Activated CD4-positive, alpha-beta T cell treated with anti-CD3 and anti-CD28 coated beads, Interleukin-2, amount 50 U/mL, for 1 hour (primary cell): ENCODE results near the gene PCBP3.
"Not testable (repeated sequence)": the region's sequence is repeated elsewhere in the genome, so short reads cannot be mapped to it uniquely, and the experiment has no call there.

Source experiments
- DNase-seq: peaks from one replicate; pipeline ENCODE4 v3.0.0-alpha.2; 2020

Gene PCBP3

DNA sequence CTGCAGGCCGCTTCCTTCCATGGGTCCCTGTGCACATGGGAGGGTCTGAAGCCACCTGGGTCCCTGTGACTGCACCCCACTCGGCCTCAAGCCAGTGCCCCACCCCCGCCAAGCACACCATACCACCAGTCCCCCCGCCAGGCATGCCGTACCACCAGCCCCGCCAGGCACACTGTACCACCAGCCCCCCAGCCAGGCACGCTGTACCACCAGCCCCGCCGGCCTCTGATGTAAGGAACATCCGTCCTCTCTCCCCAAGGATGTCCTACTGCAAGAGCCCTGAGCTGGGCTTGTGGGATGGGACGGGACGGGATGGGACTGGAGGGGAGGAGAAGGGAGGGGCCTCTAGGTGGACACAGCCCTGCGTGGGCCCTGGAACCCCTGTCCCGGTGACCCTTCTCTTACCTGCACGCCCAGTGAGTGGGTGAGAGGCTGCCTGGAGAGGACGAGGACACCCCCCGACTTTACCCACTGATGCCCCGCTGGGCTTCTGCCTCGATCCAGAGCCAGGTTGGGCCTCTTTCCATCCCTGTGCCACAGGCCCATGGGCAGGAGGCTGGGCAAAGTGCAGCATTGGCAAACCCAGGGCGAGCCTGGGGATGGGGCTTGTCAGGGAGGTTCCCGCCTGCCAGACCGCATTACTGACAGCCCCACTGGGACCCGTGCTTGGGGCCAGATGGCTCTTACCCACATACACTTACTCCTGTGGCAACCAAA, 297.3 kb downstream of the PCBP3 start:
- no peak for DNase-seq

DNA sequence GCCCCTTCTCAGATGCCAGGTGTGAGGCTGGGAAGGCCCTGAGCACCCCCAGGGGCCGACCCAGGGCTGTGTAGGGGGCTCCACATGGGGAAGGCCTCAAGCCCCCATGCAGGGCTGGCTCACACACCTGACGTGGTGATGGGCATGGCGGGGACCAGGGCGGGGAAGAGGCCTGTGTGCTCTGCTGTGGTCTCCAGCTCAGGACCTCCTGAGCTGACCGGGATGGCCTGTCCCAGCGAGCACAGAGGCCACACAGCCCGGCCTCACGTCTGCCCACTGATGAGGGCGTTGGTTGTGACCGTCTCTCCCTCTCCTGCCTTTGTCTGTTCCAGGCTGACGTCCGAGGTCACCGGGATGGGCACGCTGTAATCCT, 297.8 kb downstream of the PCBP3 start:
- DNase-seq: no peak

GRCh38 chr21:45941717-45942546, 298.4 kb downstream of the PCBP3 start:
- no peak for DNase-seq

DNA sequence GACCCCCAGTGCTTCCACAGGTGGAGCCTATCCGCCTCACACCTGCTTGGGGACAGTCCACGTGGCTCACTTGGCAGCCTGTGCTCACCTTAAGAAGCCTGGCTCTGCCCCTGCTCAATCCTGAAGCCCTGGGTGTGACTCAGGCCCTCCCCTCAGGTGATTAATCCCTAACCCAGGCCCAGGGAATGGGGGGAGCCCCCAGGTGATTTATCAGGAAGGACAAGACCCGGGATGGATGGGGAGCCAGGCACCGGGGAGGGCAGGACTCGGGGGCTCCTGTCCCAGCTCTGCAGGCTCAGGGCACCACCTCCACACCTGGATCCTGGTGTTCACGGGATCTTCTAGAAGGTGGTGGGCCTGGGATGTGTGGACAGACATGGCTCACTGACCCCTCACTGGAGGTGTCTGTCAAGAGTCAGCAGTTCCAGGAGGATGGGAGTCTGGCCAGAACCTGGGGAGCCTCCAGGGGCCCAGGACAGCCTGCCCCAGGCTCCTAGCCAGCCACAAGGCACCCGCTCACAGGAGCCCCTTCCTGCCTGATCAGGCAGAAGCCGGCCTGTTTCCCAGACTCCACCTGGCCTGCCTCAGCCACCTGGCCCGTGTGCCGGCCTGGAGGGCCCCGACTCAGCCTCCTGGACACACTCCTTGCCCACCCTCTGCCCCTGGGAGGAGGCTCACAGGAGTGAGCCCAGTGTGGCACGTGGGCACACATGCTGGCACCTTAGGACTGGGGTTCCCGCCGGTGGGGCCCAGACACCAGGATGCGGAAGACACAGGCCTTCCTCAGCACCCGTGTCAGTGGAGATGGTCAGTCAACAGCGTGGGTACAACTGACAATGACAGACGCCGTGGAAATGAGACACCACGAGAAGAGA, 299.5 kb downstream of the PCBP3 start:
- DNase-seq: no peak

- DNase-seq: no peak
Measured at GRCh38 chr21:45943630-45944540, 300.4 kb downstream of the PCBP3 start.

- DNase-seq: no peak
Measured at GRCh38 chr21:45944601-45945000, 301.1 kb downstream of the PCBP3 start.

GRCh38 chr21:45945066-45945867, 301.7 kb downstream of the PCBP3 start:
- DNase-seq: no peak

DNA sequence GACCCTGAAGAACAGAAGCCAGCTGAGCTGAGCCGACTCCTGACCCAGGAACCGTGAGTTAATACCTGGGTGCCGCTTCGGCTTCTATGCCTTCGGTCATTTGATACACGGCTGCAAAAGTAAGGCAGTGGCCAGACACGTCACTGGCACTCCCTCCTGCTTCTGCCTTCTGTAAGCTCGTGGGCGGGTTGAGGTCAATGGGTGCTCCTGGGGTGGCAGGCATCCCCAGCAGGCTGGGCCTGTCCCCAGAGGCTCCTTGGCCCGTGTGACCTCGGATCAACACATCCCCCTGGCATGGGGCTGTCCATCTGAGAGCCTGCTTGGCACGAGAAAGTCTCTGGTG, 302.3 kb downstream of the PCBP3 start:
- DNase-seq: no peak

GRCh38 chr21:45947296-45947695, 303.8 kb downstream of the PCBP3 start:
- DNase-seq: no peak

DNA sequence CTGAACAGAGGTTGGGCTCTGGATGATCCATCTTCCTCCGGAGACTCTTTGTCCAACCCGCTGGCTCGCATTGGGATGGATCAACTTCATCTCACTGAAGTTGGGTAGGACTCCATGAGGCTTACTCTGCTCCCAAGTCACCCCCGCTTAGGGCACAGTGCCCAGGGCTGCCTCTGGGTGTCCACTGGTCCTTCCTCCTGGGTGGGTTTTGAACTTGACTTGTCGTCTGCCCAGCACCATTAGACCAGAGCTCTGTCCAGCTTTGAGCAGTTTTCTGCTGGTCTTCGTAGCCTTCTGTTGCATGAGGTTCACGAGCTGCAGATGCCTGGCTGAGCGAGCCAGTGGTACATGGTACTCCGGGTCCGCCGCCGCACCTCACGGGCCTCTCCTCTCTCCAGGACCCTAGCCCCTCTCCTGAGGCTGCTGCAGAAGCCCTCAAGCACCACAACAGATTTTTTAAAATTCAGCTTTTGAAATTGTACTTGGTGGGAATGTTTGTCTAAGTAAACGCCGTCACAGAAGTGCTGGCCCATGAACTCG, 304.3 kb downstream of the PCBP3 start:
- DNase-seq: no peak

GRCh38 chr21:45948576-45949141, 305.1 kb downstream of the PCBP3 start:
- DNase-seq: no peak

GRCh38 chr21:45949928-45950739, 306.6 kb downstream of the PCBP3 start:
- DNase-seq: no peak

DNA sequence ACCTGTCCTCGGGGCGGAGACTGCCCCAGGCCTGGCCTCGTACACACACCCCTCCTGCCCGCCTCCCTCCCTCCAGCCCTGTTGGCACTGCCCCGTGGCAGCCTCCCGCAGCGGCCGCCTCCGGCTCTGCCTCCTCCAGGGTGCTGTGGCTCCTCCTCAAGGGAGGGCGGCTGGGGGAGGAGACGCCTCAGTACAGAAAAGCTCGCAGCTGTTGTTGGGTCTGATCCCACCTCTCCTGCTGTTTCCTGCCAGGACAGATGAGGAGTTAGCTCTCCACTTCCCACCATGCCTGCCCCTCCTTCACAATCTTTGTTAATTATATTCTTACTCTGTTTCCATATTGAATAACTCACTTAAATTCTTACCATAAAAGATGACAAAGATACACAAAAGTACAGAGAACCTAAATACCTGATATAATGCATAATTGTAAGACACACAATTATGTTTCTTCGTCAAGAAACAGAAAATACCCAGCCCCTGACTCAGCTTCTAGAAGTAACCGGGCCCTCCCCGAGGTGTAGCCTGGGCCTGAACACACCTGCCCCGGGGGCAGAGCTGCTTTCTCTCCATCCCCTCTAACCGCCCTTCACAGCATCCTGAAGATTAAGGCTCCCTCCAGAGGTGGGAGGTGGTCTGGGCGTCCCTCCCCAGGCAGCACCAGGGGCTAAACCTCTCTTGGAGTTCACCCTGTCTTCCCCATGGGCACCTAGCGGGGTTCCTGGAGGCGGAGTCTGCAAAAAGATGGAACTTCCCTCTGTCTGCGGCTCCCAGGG, 307.4 kb downstream of the PCBP3 start:
- DNase-seq: no peak

DNA sequence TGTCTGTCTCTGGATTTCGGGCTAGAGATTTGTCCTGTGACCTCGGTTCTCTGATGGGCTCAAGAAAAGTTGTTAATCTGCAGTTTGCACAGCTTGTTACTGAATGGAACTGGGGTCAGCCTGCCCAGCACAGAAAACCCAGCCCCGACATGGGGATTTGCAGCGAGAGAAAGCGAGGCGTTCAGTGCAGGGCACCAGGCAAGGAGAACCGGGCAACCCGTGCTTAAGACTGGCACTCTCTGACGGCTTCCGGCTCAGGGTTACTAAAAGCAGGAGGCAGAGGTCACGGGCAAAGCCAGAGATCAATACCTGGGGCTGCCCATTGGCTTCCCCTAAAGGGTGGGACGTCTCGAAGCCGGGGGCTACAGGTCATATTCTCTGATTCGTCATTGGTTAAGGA, 308.2 kb downstream of the PCBP3 start:
- no peak for DNase-seq

GRCh38 chr21:45952527-45952926, 309.0 kb downstream of the PCBP3 start:
- not testable (repeated sequence) for DNase-seq

DNA sequence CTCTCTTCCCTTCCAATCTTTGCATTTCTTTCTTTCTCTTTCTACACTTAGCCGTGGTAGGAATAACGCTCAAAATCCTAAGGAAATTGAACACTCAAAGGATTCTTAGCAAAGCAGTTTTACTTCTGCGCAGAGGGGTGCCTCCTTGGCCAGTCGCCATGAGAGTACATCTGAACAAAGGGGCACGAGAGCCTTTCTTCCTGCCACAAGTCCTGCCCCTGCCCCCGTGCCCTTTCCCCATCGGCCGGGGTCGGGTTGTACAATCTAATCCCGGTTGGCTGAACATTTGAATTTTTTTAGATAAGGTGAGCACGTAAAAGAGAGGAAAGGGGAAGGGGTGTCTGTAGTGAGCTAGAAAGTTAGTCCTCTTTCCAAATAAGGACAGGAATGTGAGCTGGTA, 309.4 kb downstream of the PCBP3 start:
- no peak for DNase-seq

- no peak for DNase-seq
Measured at GRCh38 chr21:45954261-45954660, 310.7 kb downstream of the PCBP3 start.

- DNase-seq: no peak
Measured at GRCh38 chr21:45954921-45955320, 311.4 kb downstream of the PCBP3 start.

- no peak for DNase-seq
Measured at GRCh38 chr21:45957551-45957950, 314.0 kb downstream of the PCBP3 start.
